ENCODE measurements around the gene GNB1L. TPM values are rescaled to one million over a fixed set of nuclear protein-coding genes. Genes with fewer than 3 reads are reported as not detected.

Gene GNB1L
- total RNA-seq, 4 donors from 2014 or later: 4.6 to 8.7 (median 6.8) TPM

DNA sequence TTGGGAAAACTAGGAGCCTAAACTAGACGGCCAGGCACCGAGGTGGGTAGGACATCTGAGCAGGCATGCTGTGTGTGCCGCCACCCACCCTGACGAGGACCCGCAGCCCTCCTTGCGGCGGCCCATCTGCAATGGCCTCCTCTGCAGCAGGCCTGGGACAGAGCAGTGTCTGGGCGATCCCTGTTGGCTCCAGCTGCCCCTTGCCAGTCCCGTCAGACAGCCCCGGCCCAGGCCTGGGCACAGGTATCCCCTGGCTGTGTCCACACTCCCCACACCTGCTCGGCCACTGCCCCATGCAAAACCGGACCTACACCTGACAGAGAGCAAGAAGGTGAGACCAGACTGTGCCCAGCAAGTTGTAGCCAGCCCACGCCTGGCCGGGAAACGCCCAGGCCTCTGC, 38.7 kb upstream of the GNB1L start:
- Histone ChIP-seq H3K27me3 (no peaks in the 10 kb centered on the region), H3K27ac (replicated peaks in 1 of 4) (no peak overlapping the region), H3K36me3 (peaks cover 0 to 74% (median 60%) of the 10 kb centered on the region in 4 donors), H3K4me1 (peaks cover 15 to 25% (median 19%) of the 10 kb centered on the region in 4 donors), H3K4me3 (no peak overlapping the region), H3K9me3 (no peaks in the 10 kb centered on the region)
- no peak for DNase-seq (ENCODE audit: extremely low spot score)
- no CpG with 5 or more reads among the region's 15 CpGs for WGBS
- intact Hi-C loops (cut with DNase I): no loop called here
- TF ChIP-seq EP300 (IDR thresholded peaks at IDR 0.05) (no peak), POLR2AphosphoS5 (IDR thresholded peaks at IDR 0.05) (no peak)
- TF ChIP-seq, protein P1, sequence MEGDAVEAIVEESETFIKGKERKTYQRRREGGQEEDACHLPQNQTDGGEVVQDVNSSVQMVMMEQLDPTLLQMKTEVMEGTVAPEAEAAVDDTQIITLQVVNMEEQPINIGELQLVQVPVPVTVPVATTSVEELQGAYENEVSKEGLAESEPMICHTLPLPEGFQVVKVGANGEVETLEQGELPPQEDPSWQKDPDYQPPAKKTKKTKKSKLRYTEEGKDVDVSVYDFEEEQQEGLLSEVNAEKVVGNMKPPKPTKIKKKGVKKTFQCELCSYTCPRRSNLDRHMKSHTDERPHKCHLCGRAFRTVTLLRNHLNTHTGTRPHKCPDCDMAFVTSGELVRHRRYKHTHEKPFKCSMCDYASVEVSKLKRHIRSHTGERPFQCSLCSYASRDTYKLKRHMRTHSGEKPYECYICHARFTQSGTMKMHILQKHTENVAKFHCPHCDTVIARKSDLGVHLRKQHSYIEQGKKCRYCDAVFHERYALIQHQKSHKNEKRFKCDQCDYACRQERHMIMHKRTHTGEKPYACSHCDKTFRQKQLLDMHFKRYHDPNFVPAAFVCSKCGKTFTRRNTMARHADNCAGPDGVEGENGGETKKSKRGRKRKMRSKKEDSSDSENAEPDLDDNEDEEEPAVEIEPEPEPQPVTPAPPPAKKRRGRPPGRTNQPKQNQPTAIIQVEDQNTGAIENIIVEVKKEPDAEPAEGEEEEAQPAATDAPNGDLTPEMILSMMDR (IDR thresholded peaks at IDR 0.05): no peak

DNA sequence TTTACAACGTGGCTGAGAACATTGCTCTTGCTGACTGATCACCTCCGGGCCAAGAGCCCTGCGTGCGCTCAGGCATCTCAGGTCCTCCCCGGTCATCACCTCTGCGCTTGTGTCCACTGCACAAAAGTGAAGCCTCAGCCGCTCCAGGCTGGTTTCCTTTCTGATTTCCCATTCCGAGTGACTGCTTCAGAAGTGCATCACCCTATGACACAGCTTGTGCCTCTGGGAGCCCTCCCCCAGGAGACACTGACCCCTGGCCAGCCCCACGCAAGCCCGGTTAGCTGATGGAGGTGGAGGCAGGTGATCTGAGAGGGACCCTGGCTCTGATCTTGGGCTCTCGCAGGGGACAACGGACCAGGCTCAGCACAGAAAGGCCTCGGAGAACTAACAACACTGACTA, 38.3 kb upstream of the GNB1L start:
- DNase-seq (ENCODE audit: extremely low spot score): no peak
- intact Hi-C loops (cut with DNase I): no loop called here
- WGBS: 88% methylated on average over 12 of the region's 13 CpGs
- H3K9me3 ChIP-seq: no peaks in the 10 kb centered on the region
- TF ChIP-seq POLR2AphosphoS5 (IDR thresholded peaks at IDR 0.05): no peak
- TF ChIP-seq, protein P1 (IDR thresholded peaks at IDR 0.05): no peak
- TF ChIP-seq EP300 (IDR thresholded peaks at IDR 0.05): no peak
- no peak for TF ChIP-seq POLR2A (IDR thresholded peaks at IDR 0.05; ENCODE audit: low read depth)
- H3K4me1 ChIP-seq: peaks cover 15 to 25% (median 19%) of the 10 kb centered on the region in 4 donors
- H3K4me3 ChIP-seq: no peak overlapping the region
- H3K27ac ChIP-seq (replicated peaks in 1 of 4): no peak overlapping the region
- no peaks in the 10 kb centered on the region for H3K27me3 ChIP-seq
- peaks cover 0 to 72% (median 57%) of the 10 kb centered on the region in 4 donors for H3K36me3 ChIP-seq

DNA sequence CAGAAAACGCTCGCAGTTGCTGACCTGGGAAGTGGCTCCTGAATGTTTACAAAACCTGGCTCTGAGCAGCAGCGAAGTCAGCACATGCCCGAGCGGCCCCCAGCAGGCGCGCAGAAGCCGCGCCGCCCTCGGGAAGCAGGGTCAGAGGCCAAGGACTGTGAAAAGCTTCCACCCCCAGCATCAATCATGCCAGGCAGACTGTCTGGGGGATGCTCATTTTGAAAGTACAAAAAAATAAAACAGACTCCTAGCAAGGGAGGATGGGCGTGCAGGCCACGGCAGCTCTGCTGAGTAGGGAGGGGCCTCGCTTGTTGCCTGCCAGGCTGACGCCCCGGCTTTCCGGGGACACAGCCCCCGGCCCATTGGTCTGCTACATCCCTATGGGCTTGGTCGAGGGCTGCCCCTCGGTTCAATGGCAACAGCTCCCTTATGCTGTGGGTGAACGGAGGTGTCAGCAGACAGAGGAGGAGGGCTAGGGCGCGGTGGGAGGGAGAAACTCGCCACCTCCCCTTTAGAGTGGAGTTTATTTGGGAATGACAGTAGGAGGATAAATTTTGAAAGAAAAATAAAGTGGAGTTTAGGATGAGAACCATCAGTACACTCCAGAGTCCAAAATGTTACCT, 37.7 kb upstream of the GNB1L start:
- peak overlapping the region in 3 of 4 donors; percentile 2 to 22 (median 6) for H3K4me3 ChIP-seq
- intact Hi-C loops (cut with DNase I): no loop called here
- peak overlapping the region in 2 of 4 donors; percentile 10 to 13 for H3K27ac ChIP-seq (replicated peaks in 1 of 4)
- H3K36me3 ChIP-seq: peaks cover 0 to 67% (median 53%) of the 10 kb centered on the region in 4 donors
- H3K9me3 ChIP-seq: no peaks in the 10 kb centered on the region
- WGBS: 40% methylated on average over 24 of the region's 24 CpGs
- no peaks in the 10 kb centered on the region for H3K27me3 ChIP-seq
- DNase-seq (ENCODE audit: extremely low spot score): no peak
- peaks cover 15 to 25% (median 19%) of the 10 kb centered on the region in 4 donors for H3K4me1 ChIP-seq
- no peak for TF ChIP-seq POLR2A (IDR thresholded peaks at IDR 0.05; ENCODE audit: low read depth)
- TF ChIP-seq EP300 (IDR thresholded peaks at IDR 0.05): no peak
- TF ChIP-seq POLR2AphosphoS5 (IDR thresholded peaks at IDR 0.05): no peak
- TF ChIP-seq, protein P1 (IDR thresholded peaks at IDR 0.05): no peak

DNA sequence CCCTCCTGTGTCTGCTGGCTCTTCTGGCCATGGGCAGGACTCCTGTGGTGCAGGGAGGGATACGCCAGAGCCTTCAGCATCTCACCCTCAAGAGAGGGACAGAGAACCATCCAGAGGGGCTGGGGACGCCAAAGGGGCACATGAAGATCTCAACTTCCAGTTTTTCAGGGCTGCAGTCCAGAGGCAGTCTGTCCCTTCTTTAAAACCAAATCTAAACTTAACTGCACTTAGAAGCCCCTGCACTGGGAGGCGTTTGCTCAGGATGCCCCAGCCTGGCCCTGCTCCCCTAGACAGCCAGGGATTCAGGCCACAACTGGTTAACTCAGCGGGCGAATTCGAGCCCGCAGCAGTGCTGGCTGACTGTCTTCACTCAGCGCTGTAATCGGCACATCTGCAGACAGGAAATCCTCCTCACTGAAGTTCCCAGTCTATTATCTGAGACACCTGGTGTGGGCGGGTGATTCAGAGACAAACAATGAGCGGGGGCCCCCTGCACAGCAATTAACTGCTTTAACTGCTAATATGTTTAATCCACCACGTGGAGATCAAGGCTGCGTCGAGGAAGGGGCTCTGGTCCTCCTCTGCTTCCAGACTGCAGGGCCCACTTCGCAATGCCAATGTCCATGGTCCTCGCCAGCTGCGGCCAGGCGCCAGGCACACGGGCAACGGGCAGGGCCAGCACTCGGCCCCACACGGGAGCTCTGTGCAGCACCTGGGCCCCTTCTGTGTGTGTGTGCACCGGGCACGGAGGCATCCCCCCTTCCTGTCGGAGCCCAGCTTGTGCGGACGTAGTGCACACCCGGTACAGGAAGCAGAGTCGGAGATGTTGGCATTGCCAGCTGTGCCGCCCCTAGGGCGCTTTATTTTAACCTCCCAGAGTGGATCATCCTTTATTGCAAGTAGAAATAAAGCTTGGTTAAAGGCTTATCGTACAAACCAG, 36.9 kb upstream of the GNB1L start:
- peak overlapping the region in 1 of 4 donors; percentile 13 for H3K27ac ChIP-seq (replicated peaks in 1 of 4)
- 47% methylated on average over 11 of the region's 32 CpGs for WGBS

More for the DNA sequence above, 36.9 kb upstream of the GNB1L start:
- Histone ChIP-seq H3K9me3 (no peaks in the 10 kb centered on the region), H3K36me3 (peaks cover 0 to 67% (median 47%) of the 10 kb centered on the region in 4 donors), H3K4me3 (peak overlapping the region in 3 of 4 donors; percentile 2 to 22 (median 6)), H3K27me3 (no peaks in the 10 kb centered on the region), H3K4me1 (peaks cover 15 to 28% (median 26%) of the 10 kb centered on the region in 4 donors)
- DNase-seq (ENCODE audit: extremely low spot score): no peak
- intact Hi-C loops (cut with DNase I): no loop called here
- TF ChIP-seq, protein P1 (IDR thresholded peaks at IDR 0.05): no peak
- no peak for TF ChIP-seq EP300 (IDR thresholded peaks at IDR 0.05)
- TF ChIP-seq POLR2A (IDR thresholded peaks at IDR 0.05; ENCODE audit: low read depth): no peak
- no peak for TF ChIP-seq POLR2AphosphoS5 (IDR thresholded peaks at IDR 0.05)

Measured in esophagus muscularis mucosa (tissue), 4 donors.